ENCODE measurements around the gene AP1S2.

Gene AP1S2

DNA sequence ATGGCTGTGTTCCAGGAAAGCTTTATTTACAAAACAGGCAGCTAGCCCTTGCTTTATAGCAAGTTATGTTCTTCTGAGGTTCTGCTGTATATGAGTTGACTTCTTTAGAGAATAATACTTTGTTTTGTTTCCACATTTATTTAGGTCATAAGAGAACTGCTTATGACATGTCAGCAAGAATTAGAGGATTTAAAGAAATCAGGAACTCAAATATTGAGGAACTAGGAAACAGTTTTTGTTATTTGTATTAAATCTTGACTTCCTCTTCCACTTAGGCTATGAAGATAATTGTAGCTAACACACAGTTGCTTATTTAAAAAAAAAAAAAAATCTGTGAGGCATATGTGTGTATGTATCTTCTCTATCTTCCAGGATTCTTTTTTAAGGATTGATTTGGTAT, 50.0 kb downstream of the AP1S2 start:
- no peak for DNase-seq

DNA sequence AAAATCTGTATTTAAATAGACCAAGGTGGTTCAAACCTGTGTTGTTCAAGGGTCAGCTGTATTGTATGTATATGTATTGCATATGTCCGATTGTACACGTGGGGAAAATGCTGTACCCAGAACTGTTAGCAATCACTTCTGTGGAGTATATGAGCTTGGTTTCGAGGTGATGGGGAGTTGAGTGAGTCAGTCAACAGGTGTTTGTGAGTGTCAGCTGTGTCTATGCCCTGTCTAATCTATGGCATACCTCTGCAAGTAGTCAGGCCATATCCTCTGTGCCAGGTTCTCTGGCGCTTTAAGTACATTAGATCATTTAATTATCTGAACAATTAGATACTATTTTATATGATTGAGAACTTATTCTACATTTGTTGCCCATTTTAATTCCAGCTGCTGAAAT, 56.9 kb downstream of the AP1S2 start:
- no peak for DNase-seq

DNA sequence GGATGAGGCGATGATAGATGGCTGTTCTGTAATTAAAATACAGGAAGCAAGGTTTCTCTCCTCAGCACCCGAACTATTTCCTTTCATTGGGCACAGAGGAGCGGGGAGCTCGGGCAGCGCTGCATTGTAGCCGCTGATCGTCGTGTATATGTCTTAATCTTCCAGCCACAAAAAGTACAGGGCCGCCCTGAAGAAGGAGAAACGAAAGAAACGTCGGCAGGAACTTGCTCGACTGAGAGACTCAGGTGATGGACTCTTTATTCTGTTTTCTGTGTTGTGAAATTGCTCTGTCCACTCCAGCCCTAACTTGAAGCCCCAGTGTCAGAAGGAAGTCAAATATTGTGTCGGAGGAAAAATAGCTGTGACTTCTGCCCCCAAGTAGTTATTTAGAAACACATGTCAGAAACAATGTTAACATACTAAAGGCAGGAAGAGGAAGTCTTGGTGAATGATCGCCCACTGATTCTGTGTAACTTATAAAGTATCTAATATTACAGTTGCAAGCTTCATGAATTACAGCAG, 63.8 kb downstream of the AP1S2 start:
- DNase-seq: no peak

DNA sequence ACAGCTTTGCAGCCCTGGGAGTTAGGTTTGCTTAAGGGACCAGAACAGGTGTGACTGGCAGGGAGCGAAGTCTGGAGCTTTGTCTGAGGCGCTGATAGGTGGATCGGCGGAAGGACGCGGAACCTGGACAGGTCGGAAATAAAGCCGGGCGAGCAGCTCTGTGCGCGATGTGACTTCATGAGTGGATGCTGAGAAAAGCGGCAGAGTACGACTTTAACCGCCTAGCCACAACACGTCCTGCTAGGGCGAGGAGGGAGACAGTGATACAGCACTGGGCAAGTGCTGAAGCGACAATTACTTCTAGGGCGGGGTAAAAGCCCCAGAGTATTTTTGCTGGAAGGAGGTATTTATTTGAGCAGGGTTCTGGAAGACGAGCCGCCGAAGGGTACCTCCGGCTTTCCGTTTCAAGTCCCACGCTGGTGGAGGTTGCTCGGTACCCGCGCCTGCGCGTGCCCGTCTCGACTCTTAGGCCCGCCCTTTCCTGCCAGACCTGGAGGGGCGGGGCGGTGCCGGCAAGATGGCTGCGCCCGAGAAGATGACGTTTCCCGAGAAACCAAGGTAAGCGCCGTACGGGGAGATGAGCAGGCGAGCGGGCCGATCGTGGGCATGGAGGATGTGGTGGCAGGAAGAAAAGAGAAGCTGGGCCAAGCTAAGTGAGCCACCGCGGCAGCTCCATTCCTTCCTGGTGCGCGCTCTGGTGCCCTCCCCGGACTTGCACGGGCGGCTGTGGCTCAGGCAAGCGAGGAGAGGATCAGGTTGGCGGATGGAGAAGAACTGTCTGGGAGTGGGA, 64.4 kb downstream of the AP1S2 start, which contains the start of gene ZRSR2:
ZRSR2 (plus strand) TSS at position 506 of the 790 bp plus-strand sequence; CDS start at position 518, 12 bp downstream.
- DNase-seq: peak; percentile 58 to 90 (median 74)

DNA sequence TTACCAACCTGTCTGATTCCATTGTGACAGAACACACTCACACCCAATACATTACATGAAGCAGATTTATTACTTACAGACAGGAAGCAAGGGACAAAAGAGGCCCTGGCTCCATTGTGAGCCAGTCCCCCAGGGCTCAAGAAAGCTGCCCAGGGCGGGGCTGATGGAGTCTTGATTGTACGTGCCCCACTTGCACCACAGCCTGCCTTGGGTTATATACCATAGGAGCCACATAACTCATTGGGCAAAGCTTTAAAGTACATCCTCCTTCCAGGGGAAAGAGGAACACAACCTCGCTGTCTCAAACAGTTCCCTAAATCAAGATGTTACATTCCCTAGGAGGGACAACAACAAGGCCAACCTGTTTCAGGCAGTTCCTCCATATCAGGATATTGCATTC, 67.7 kb downstream of the AP1S2 start:
- no peak for DNase-seq

DNA sequence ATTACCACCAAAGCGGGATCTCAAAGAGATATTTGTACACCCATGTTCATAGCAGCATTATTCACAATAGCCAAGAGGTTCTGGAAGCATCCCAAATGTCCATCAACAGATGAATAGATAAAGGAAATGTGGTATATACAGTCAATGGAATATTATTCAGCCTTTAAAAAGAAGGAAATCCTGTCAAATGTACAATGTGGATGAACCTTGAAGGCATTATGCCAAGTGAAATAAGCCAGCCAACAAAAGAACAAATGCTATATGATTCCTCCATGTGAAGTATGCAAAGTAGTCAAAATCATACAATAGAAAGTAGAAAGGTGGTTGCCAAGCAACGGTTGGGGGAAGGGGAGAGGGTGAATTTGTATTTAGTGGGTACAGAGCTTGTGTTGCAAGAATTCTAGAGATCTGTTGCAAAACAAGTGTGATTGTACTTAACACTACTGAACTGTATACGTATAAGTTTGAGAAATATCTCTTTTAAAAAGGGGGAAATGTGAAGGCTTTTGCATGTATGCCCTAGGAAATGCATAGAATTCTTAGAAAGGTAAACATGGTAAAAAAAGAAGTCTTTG, 69.3 kb downstream of the AP1S2 start:
- no peak for DNase-seq

DNA sequence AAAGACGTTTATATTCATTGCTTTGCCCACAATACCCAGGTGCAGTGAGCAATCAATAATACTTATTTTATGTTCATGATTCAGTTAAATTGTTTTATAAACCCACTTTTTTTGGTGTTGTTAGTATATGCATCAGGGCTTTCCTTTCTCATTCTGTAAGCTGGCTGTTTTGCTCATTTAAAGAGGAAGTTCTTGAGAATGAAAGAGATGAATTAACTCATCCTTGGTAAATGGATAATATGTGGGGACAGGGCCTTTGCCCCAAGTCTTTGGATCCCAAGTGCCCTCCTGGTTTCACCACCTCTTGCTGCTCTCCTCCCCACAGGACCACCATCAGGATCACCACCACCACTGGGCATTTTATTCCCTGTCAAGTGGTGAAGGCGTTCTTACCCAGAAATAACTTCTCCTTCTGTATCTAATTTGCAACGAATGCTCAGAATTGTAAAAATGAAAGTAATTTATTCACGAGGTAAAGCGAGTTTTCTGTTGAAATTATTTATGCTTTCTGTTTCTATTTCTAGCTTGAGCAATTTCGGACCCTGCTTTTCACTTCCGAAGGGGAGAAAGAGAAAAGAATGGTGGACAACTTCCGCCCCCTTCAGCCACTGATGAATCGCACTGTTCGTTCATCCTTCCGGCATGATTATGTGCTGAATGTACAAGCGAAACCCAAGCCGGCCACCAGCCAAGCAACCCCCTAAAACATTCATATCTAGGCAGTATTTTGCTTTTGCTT, 72.5 kb downstream of the AP1S2 start:
- DNase-seq: no peak
